ENCODE measurements around the gene BRD1.

The BRD1 gene

GRCh38 chr22:49800408-49801238 is 27.1 kb downstream of the BRD1 start:
- no peak for DNase-seq

DNA sequence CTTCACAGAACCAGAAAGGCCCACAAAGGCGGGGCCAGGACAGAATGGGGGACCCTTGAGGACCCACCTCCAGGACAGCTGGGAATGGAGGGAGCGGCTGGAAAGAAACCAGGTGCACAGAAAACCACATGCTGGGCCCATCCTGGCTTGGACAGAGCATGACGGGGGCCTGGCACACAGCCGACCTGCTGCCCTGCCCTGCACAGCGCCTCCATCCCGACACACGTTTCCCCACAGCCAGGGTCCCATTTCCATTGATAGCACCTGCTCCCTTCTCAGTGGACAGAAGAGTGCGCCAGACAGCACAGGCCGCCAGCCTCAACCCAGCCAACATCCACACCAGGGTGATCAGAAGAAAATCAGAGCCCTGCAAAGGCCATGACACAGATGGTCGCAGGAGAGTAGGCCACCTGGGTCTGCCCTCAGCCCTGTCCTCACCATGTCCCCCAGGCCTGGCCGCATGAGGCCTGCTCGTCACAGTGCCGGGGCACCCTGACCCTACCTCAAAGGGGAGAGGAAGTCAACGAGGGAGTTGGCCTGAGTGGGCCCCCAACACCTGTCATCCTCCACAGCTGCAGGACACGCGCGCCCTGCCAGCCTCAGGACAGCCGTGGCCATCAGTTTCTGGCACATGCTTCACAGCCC is 28.1 kb downstream of the BRD1 start:
- no peak for DNase-seq

DNA sequence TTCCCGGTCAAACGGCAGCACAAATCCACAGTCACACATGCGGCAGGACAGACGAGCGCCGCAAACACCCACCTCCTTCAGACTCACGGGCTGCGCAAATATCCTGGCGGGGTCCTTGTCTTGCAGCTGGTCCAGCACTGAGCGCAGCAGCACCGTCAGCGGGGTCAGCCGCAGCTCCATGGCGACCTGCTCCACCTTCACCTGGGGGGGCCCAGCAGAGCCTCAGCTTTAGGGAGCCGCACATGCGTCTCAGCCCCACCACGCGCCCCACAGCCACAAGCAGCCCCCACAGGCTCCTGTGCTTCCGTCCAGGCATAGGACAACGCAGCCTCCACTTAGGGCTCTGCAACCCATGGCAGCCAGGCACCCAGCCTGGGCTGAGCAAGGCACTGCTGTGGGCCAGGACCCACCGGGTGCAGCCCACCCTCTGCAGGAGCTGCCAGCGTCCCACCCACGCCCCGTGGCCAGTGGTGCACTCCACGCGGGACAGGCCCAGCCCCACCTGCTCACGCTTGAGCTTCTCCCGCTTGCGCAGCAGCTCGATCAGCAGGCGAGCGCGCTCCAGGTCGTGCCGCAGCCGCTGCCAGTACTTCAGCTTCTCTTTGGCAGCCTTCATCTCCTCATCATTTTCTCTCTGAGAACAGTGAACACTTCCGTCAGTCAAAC is 29.1 kb downstream of the BRD1 start:
- DNase-seq, result no peak

- no peak for DNase-seq
Observed at GRCh38 chr22:49797706-49798105, 30.0 kb downstream of the BRD1 start.

DNA sequence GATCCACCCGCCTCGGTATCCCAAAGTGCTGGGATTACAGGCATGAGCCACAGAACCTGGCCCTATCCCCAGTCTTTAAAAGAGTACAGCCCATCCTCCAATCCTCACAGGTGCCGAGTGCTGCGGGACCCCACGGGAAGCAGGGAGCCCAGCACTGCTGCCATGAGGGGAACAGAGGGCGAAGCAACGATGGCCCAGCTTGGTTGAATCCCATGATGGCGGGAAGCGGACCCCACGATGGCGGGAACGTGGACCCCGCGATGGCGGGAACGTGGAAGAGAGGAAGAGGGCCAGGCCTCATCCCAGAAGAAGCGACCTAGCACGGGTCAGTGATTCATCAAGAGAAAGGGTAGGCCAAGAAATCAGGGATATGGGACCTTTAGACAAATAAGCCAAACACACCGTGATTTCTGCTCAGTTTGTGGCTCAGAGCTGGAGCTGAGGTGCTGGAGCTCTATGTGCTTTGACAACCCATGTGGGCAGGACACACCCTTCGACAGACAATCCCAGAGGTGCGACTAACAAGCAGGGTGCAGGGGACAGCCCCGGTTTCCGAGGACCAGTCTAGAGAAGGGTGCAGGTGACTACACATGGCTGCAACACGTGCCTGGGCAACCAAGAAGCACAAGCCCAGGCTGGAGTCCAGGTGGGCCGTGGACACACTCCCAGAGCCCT is 30.9 kb downstream of the BRD1 start:
- DNase-seq, result no peak

DNA sequence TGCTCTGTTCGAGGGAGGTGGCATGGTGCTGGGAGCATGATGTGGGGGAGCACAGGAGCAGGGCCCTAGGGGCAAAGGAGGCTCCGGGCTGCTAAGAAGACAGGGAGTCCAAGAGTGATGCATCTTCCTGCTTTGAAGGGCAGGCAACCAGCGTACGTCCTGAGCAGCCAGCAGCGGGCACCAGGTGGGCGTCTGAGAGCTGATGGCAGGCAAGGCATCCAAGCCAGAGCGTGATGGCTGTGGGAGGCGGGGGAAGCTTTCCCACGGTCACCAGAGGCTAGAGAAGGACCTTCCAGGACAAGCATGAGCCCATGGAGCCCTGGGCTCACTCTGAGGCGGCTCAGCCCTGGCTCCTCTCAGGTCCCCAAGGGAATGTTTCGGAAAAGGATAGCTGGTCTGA is 32.2 kb downstream of the BRD1 start:
- DNase-seq, result no peak

DNA sequence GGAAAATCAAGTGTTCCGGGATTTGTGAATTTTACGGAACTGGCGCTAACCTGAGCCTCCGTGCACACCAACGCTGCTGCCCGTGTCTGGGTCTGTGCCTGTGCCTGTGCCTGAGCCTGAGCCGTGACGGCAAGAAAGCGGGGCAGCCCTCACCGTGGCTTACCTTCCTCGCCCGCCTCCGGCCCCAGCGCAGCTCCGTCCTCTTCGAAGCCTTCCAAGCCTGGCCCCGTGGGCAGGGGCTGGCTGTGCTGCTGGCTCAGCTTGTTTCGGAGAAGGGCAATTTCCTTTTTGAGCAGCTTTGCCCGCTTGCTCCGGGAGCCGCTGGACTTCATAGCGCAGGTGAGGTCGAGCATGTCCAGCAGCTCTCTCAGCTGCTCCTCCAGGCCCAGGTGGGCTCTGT is 33.8 kb downstream of the BRD1 start:
- no peak for DNase-seq

DNA sequence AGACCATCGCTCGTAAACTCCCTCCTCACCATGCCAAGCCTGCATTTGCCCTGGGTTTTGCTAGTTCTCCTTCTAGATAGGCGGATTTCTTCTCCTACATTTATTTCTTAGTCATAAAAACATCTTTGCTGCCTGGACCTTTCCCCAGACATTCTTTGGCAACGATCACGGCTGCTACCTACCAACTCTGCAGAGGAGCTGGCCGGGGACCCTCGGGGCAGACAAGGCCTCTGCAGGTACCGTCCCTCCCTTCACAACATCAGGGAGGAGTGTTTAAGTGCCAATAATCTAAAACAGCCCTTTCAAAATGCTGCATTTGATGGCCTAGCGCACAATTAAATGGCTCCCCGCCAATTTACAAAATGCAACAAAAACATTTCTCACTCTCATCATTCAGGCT is 34.4 kb downstream of the BRD1 start:
- DNase-seq, result no peak

- no peak for DNase-seq
Observed at GRCh38 chr22:49792107-49792506, 35.6 kb downstream of the BRD1 start.

GRCh38 chr22:49791682-49792081 is 36.0 kb downstream of the BRD1 start:
- DNase-seq, result no peak

- DNase-seq, result no peak
Observed at GRCh38 chr22:49790912-49791311, 36.8 kb downstream of the BRD1 start.

- DNase-seq, result no peak
Observed at GRCh38 chr22:49789289-49790141, 38.2 kb downstream of the BRD1 start.

DNA sequence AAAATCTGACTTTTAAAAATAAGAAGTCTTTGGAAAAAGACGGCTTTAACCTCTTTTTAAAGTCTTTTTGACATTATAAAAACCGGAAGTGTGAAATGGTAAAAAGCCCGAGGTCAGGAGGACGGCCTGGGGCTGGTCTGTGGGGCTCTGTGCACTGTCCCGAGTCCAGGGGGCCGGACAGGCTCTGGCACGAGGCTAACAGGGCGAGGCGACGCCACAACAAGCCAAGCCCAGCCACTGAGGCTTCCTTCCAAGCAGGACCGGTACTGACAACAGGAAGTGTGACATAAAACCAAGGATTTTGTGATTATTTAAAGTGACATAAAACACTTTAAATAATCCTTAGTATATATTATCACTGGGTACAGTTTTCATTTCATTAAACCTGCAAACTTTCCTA is 39.2 kb downstream of the BRD1 start:
- DNase-seq, result no peak

GRCh38 chr22:49787861-49788260 is 39.8 kb downstream of the BRD1 start:
- no peak for DNase-seq

DNA sequence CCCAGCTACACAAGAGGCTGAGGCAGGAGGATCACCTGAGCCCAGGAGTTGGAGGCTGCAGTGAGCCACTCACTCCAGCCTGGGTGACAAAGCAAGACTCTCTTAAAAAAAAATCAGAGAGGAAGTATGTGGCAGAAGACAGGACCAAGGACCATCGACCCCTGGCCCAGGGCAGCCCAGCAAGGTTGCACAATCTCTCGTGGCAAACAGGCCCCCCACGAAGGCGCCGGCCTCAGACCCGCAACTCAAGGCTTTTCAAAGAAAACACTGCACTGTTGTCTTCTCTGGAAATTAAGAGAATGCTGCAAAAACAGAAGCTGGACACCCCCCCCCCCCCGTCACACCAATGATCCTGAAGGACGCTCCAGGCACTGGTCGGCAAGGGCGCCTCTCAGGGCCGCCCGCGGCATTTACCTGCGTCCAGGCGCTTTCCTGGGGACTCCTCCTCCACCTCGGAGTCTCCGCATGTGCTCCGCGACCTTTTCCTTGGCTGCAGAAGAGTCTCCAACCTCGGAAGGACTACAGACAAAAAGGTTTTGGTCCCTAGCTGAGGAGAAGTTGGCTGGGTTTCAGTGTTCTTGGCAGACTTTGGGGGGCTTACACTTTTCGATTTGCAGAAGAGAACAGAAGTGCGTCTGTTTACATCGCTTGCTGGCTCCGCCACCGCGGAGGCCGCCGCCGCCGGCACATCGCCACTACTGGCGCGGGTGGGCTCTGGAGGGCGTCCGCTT is 40.5 kb downstream of the BRD1 start:
- no peak for DNase-seq

DNA sequence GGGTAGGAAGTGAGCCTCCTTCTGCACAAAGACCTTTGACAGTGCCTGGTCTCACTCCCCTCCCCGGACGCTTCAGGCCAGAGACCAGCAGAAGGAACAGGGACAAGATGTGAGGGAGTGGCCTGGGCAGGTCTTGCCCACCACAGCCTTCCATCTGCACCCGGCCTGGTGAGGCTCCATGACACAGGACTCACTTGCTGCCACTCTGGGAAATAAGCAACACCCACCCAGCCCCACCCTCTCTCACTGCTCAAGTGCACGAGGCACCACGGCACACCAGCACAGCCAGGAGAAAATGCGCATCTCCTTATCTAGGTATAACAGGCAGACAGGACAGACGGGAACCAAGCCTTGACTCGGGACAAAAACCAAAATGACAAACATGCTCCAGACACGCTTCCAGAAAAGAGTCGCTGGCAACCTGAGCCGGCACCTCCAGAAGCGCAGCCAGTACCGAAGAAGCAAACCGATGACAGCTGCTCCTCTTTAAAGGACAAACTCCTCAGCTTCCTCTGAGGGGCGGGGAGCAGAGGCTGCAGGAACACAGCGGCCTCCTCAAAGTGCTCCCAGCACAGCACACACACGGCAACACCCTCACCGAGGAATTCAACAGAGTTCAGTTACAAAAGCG is 41.7 kb downstream of the BRD1 start:
- DNase-seq, result no peak

DNA sequence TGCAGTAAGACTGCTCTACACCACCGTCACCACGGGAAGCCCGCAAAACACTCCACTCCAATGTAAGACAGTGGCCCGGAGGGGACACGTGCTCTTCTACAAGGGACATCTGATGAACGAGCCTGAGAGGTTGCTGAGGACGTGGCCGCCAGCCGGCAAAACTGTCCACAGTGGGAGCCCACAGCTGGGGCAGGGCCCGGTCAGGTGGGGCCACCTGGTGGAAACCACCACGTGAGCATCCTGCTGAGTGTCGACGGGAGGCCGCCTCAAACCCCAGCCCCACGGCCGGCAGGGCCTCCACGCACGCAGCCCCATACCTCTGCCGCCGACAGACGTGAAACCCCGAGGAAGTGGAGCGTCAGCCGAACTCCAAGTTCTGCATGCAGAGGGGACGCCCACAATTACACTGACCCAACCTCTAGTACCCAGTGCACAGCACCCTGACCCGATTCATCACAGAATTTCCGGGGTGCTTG is 42.6 kb downstream of the BRD1 start:
- no peak for DNase-seq

DNA sequence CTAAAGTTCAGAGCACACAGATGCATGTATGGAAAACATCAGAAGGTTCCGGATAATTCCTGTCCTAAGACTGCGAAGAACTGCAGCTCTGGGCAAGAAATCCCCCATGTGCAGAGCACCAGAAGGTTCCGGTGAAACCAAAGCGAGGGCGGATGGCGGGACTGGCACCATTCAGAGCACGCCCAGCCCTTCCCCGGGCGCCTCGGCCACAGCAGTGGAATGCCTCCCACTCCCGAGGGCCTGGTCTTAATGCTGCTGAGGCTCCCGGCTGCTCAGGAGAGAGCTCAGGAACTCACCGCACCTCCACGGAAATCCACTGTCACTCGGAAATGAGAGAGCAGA is 43.1 kb downstream of the BRD1 start:
- DNase-seq, result no peak

DNA sequence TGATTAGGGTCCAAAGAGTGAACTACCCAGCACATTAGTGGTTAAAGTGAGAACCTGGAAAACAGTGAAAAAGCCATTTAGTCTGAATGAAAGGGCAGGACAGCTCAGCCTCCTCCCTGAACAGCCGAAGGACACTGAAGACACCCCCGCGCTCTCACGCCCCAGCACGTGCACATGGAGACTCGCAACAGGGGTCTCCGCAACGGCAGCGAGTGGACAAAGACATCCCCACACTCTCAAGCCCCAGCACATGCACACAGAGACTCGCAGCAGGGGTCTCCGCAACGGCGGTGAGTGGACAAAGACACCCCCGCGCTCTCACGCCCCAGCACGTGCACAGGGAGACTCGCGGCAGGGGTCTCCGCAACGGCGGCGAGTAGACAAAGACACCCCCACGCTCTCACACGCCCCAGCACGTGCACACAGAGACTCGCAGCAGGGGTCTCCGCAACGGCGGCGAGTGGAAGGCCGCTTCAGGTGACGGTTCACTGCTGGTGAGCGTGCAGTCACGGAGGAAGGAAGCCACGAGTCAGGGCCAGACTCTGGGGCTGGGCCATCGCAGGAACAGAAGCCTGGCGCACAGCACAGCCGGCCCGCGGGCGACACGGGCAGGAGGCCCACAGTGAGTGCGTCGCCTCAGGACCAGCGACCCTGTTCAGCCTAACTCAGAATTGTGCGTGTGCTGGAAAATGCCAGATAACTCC is 43.6 kb downstream of the BRD1 start:
- DNase-seq, result no peak

DNA sequence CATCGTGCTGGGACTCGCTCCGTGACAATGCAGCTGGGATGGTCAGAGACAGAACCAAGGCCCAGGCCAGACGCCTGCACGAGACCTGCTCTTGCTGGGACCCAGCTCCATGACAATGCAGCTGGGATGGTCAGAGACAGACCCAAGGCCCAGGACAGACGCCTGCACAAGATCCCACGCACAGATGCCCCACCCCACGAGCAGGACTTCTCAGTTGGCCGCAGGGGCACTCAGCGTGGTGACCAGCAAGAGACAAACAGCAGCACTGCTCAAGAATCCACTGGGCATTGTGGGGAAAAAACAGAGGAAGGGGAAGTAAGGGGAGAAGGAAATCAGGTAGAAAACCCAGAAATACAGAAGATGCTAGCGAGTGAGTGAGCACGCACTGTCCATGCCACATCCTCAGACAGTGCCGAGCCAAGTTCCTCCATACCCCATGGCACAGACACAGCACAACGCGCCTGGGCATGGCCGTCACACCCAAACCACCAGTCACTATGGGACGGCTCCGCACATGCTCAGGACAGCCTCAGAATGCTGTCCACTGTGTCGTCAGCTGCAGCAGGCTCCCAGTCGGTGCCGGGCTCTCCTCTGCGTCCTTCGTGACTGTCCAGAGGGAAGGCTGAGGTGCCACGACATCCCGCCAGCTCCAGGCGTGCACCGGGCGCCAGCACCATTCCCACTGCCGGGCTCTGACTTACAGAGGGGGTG is 44.5 kb downstream of the BRD1 start:
- no peak for DNase-seq

Data from stimulated activated CD8-positive, alpha-beta memory T cell treated with anti-CD3 and anti-CD28 coated beads, Interleukin-4, amount 100 ng/mL, for 48 hours (primary cell).